Astrocyte (in vitro differentiated cells and primary cell): ENCODE results near the gene SLC37A4. TPM values are rescaled to one million over a fixed set of nuclear protein-coding genes. Genes with fewer than 3 reads are reported as not detected.

Experiments used
- DNase-seq: peaks from one replicate; pipeline ENCODE4 v3.0.0-alpha.2; 2010; ENCODE audit warnings: low read depth
- FAIRE-seq: peaks from 2 replicates; lab custom pipeline; 2011; peaks lifted over from hg19 to GRCh38; lab: Jason Lieb, UNC
- H2AFZ ChIP-seq: 2 replicates; pipeline ENCODE4 v1.6.0; 2012; ENCODE audit warnings: low read depth, low read length, inconsistent platforms
- H3K27ac ChIP-seq: 2 replicates; pipeline ENCODE4 v1.5.1; 2011; ENCODE audit warnings: low read depth, low read length, inconsistent platforms
- H3K27me3 ChIP-seq: 2 replicates; pipeline ENCODE4 v1.6.0; 2011; ENCODE audit warnings: low read length, inconsistent platforms; ENCODE audit not compliant: insufficient read depth
- H3K36me3 ChIP-seq: 2 replicates; pipeline ENCODE4 v1.5.1; 2011; ENCODE audit warnings: low read length, inconsistent platforms; ENCODE audit not compliant: insufficient read depth
- H3K4me1 ChIP-seq: 2 replicates; pipeline ENCODE4 v1.5.1; 2011; ENCODE audit warnings: low read length, inconsistent platforms; ENCODE audit not compliant: insufficient read depth
- H3K4me2 ChIP-seq: 2 replicates; pipeline ENCODE4 v1.6.0; 2012; ENCODE audit warnings: low read length, inconsistent platforms
- H3K4me3 ChIP-seq: 2 replicates; pipeline ENCODE4 v1.5.1; 2011; ENCODE audit warnings: low read depth, mild to moderate bottlenecking, low read length, inconsistent platforms; ENCODE audit not compliant: insufficient read depth
- H3K79me2 ChIP-seq: 2 replicates; pipeline ENCODE4 v1.6.0; 2012; ENCODE audit warnings: mild to moderate bottlenecking, low read length, inconsistent platforms; ENCODE audit not compliant: insufficient read depth
- H3K9ac ChIP-seq: 2 replicates; pipeline ENCODE4 v1.6.0; 2012; ENCODE audit warnings: mild to moderate bottlenecking, low read length, inconsistent platforms
- H3K9me3 ChIP-seq: 2 replicates; pipeline ENCODE4 v1.5.1; 2012; ENCODE audit warnings: low read depth, mild to moderate bottlenecking, low read length, inconsistent platforms; ENCODE audit not compliant: insufficient read depth
- H4K20me1 ChIP-seq: 2 replicates; pipeline ENCODE4 v1.6.0; 2012; ENCODE audit warnings: low read length, inconsistent platforms; ENCODE audit not compliant: insufficient read depth
- H3K27ac Mint-ChIP-seq: one replicate; pipeline ENCODE4 v1.8.0; 2021; ENCODE audit warnings: mild to moderate bottlenecking, mixed read lengths; ENCODE audit not compliant: unreplicated experiment
- H3K27me3 Mint-ChIP-seq: one replicate; pipeline ENCODE4 v1.8.0; 2021; ENCODE audit warnings: low read depth, mixed read lengths; ENCODE audit not compliant: unreplicated experiment
- H3K36me3 Mint-ChIP-seq: one replicate; pipeline ENCODE4 v1.8.0; 2021; ENCODE audit warnings: low read depth, mixed read lengths; ENCODE audit not compliant: unreplicated experiment
- H3K4me1 Mint-ChIP-seq: one replicate; pipeline ENCODE4 v1.8.0; 2021; ENCODE audit warnings: low read depth, mixed read lengths; ENCODE audit not compliant: unreplicated experiment
- H3K4me3 Mint-ChIP-seq: one replicate; pipeline ENCODE4 v1.8.0; 2021; ENCODE audit warnings: mild to moderate bottlenecking, moderate library complexity, mixed read lengths; ENCODE audit not compliant: unreplicated experiment
- H3K9me3 Mint-ChIP-seq: one replicate; pipeline ENCODE4 v1.8.0; 2021; ENCODE audit warnings: mild to moderate bottlenecking, mixed read lengths; ENCODE audit not compliant: unreplicated experiment
- EZH2 ChIP-seq: IDR thresholded peaks from 2 replicates; pipeline ENCODE4 v1.6.1; 2012; ENCODE audit warnings: mild to moderate bottlenecking, low read length, inconsistent platforms; ENCODE audit not compliant: insufficient read depth
- total RNA-seq: library from RNA; stranded (reverse); gene quantifications from 2 replicates; pipeline ENCODE4 v1.2.1, GENCODE V29; 2021
- TF ChIP-seq, protein P1 (sequence below): IDR thresholded peaks from 2 replicates; pipeline ENCODE4 v1.5.1; 2011; ENCODE audit warnings: low read depth, mild to moderate bottlenecking, inconsistent platforms, low read length, moderate library complexity; ENCODE audit not compliant: insufficient read depth

The SLC37A4 gene
- total RNA-seq, 1 donor from 2014 or later, result 8.7 TPM

DNA sequence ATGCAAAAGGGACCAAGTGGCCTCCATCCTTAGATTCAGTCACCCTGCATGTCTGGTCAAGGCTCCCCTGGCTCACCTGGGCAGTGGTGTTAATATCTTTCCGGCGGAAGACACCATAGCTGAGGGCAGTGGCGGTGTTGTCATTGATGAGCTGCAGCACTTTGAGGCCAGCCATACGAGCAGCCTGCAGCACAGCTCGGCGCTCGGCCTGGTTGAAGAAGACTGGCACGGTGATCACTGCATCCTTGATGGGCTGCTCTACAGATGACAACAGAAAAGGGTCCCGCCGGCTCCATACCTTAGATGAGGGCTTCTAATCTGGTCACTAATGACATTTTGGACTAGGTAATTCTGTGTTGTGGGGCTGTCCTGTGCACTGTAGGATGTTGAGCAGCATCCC, 23.7 kb upstream of the SLC37A4 start:
- Histone ChIP-seq H3K4me1 (peaks cover 18% of the 10 kb centered on the region), H3K4me3 (no peak overlapping the region), H3K27ac (no peak overlapping the region), H3K36me3 (peaks cover 56% of the 10 kb centered on the region), H3K9ac (peak overlapping the region; percentile 22), H2AFZ (no peak overlapping the region), H3K27me3 (no peaks in the 10 kb centered on the region), H4K20me1 (peaks cover 67% of the 10 kb centered on the region), H3K9me3 (no peaks in the 10 kb centered on the region), H3K79me2 (peaks cover 47% of the 10 kb centered on the region), H3K4me2 (no peak overlapping the region)
- Mint-ChIP-seq H3K4me3 (peak overlapping the region; percentile 61), H3K36me3 (peaks cover 30% of the 10 kb centered on the region), H3K27me3 (no peaks in the 10 kb centered on the region), H3K27ac (no peak overlapping the region), H3K4me1 (peaks cover 14% of the 10 kb centered on the region), H3K9me3 (no peaks in the 10 kb centered on the region)
- FAIRE-seq, result no peak
- TF ChIP-seq, protein P1, sequence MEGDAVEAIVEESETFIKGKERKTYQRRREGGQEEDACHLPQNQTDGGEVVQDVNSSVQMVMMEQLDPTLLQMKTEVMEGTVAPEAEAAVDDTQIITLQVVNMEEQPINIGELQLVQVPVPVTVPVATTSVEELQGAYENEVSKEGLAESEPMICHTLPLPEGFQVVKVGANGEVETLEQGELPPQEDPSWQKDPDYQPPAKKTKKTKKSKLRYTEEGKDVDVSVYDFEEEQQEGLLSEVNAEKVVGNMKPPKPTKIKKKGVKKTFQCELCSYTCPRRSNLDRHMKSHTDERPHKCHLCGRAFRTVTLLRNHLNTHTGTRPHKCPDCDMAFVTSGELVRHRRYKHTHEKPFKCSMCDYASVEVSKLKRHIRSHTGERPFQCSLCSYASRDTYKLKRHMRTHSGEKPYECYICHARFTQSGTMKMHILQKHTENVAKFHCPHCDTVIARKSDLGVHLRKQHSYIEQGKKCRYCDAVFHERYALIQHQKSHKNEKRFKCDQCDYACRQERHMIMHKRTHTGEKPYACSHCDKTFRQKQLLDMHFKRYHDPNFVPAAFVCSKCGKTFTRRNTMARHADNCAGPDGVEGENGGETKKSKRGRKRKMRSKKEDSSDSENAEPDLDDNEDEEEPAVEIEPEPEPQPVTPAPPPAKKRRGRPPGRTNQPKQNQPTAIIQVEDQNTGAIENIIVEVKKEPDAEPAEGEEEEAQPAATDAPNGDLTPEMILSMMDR, result no peak
- no peak for TF ChIP-seq EZH2
- DNase-seq, result no peak

DNA sequence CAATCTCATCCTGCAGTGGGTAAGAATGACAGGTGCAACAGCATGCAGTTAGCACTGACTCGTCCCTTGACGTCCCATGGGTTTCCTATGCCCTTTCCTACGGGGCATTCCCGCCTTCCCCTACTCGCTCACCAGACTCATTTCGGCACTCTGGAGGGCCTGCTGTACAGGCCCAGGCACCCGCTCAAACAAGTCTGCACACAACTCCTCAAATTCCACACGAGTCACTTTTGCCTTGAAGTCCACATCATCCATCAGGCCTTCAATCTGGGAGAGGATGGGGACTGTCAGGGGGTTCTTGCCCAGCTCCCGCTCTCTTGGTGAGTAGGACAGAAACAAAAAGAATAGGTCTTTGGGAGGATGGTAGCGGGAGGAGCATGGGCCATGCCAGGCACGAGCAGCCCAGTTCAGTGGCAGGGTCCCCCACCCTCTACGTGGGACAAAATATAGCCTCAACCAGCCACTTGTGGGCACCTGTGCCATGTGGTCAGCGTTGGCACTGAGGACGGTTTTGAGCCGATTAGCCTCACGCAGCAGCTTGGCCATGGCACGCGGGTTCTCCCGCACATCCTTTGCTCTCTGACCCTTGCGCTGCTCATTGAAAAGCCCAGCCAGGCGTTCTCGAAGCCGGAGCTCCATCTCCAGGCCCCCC, 21.6 kb upstream of the SLC37A4 start:
- no peak overlapping the region for H2AFZ ChIP-seq
- Mint-ChIP-seq H3K4me3 (peak overlapping the region; percentile 20), H3K36me3 (peaks cover 43% of the 10 kb centered on the region), H3K27me3 (no peaks in the 10 kb centered on the region), H3K9me3 (no peaks in the 10 kb centered on the region), H3K27ac (no peak overlapping the region), H3K4me1 (peaks cover 7% of the 10 kb centered on the region)
- H3K4me1 ChIP-seq, result peaks cover 10% of the 10 kb centered on the region
- H3K4me2 ChIP-seq, result no peak overlapping the region
- DNase-seq (no peak), FAIRE-seq (no peak)
- H4K20me1 ChIP-seq, result peaks cover 85% of the 10 kb centered on the region
- H3K27me3 ChIP-seq, result no peaks in the 10 kb centered on the region
- H3K4me3 ChIP-seq, result no peak overlapping the region
- peaks cover 66% of the 10 kb centered on the region for H3K36me3 ChIP-seq
- no peak for TF ChIP-seq EZH2
- TF ChIP-seq, protein P1, result no peak
- no peaks in the 10 kb centered on the region for H3K9me3 ChIP-seq
- H3K9ac ChIP-seq, result no peak overlapping the region
- no peak overlapping the region for H3K27ac ChIP-seq
- H3K79me2 ChIP-seq, result peaks cover 42% of the 10 kb centered on the region

DNA sequence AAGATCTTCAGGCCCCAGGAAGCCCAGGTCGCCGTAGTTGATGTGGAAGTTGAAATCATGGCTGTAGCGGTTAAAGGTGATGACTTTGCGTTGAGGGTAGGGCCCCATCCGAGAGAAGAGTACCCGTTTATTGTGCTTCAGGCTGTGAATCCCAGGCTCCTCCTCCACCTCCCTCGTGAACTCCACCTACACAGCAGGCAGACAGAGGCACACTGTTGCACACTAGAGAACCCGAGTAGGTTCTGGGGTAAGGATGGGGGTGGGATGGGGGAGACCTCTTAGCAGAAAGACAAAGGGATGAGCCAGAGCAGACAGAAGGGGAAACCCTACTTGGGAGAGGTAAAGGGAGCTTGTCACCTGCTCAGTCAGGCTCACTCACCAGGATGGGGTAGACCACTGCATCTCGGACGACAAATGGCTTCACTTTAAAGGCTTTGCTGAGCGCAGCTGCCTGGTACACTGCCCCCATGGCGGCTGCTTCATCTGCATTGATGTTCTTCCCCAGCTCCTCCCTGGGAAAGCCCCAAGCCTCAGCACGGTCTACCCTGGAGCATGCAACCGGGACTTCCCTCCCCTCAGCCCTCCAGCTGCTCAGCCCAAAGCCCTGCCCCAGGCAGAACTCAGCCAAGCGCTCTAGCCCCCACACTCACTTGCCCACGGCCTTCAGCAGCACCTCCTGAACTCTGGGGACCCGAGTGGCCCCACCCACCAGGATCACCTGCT, 20.9 kb upstream of the SLC37A4 start:
- DNase-seq, result no peak
- peaks cover 91% of the 10 kb centered on the region for H4K20me1 ChIP-seq
- peaks cover 7% of the 10 kb centered on the region for H3K4me1 Mint-ChIP-seq
- no peak overlapping the region for H3K4me3 ChIP-seq
- H3K79me2 ChIP-seq, result peaks cover 38% of the 10 kb centered on the region
- no peaks in the 10 kb centered on the region for H3K9me3 Mint-ChIP-seq
- peaks cover 10% of the 10 kb centered on the region for H3K4me1 ChIP-seq
- H3K4me3 Mint-ChIP-seq, result no peak overlapping the region
- H3K36me3 ChIP-seq, result peaks cover 69% of the 10 kb centered on the region
- no peak for TF ChIP-seq EZH2
- TF ChIP-seq, protein P1, result no peak
- H3K9ac ChIP-seq, result no peak overlapping the region
- no peak overlapping the region for H3K4me2 ChIP-seq
- H3K27ac ChIP-seq, result no peak overlapping the region
- H3K27me3 Mint-ChIP-seq, result no peaks in the 10 kb centered on the region
- H3K9me3 ChIP-seq, result no peaks in the 10 kb centered on the region
- H3K27ac Mint-ChIP-seq, result no peak overlapping the region
- FAIRE-seq, result no peak
- no peak overlapping the region for H2AFZ ChIP-seq
- no peaks in the 10 kb centered on the region for H3K27me3 ChIP-seq
- H3K36me3 Mint-ChIP-seq, result peaks cover 48% of the 10 kb centered on the region
